HG02763 (cell line): ENCODE measurements around the gene KLHL25.

Source experiments
- ATAC-seq: cut with Tn5 transposase; IDR thresholded peaks from one replicate; pipeline ENCODE4 v1.9.1; 2021; ENCODE audit warnings: mild to moderate bottlenecking, moderate library complexity; ENCODE audit not compliant: unreplicated experiment

The KLHL25 gene

GRCh38 chr15:85722374-85723152, 72.2 kb downstream of the KLHL25 start:
- ATAC-seq: no peak

- no peak for ATAC-seq
Measured at GRCh38 chr15:85718981-85719380, 75.7 kb downstream of the KLHL25 start.

GRCh38 chr15:85718271-85718971, 76.3 kb downstream of the KLHL25 start:
- ATAC-seq: peak; percentile 48

- ATAC-seq: no peak
Measured at GRCh38 chr15:85717212-85717611, 77.5 kb downstream of the KLHL25 start.

- ATAC-seq: no peak
Measured at GRCh38 chr15:85716261-85716660, 78.5 kb downstream of the KLHL25 start.

GRCh38 chr15:85711580-85712192, 83.0 kb downstream of the KLHL25 start:
- ATAC-seq: no peak

- ATAC-seq: peak; percentile 52
Measured at GRCh38 chr15:85710340-85710842, 84.3 kb downstream of the KLHL25 start.
